HepG2 (cell line): ENCODE measurements around the gene VPS11. TPM values are rescaled to one million over a fixed set of nuclear protein-coding genes. Genes with fewer than 3 reads are reported as not detected.

Source experiments
- AHR ChIP-seq: IDR thresholded peaks from 2 replicates; pipeline ENCODE4 v1.6.1; 2018; ENCODE audit warnings: missing genetic modification reagents, missing compliant biosample characterization
- ATF5 ChIP-seq: sonication (generic); formaldehyde crosslinking; IDR thresholded peaks from 2 replicates; pipeline ENCODE4 v1.4.0; 2020; ENCODE audit warnings: mild to moderate bottlenecking, low read depth, missing genetic modification reagents
- ATF7 ChIP-seq, 2 experiments: fragments of 450-650 bp in 1 of 2; sonication (generic) in 1 of 2; formaldehyde crosslinking in 1 of 2; IDR thresholded peaks; 2 replicates each; pipeline versions ENCODE4 v1.4.0 to v1.6.1; 2016 to 2020; ENCODE audit warnings: antibody characterized with exemption in 1 of 2, mild to moderate bottlenecking in 1 of 2, missing genetic modification reagents in 1 of 2
- ELF4 ChIP-seq: sonication (generic); formaldehyde crosslinking; IDR thresholded peaks from 2 replicates; pipeline ENCODE4 v1.5.0; 2020; ENCODE audit warnings: missing genetic modification reagents, mild to moderate bottlenecking, moderate library complexity, borderline replicate concordance
- FIP1L1 ChIP-seq: fragments of 200-400 bp; formaldehyde crosslinking; IDR thresholded peaks from 2 replicates; pipeline ENCODE4 v1.6.1; 2018; ENCODE audit warnings: low read depth, mild to moderate bottlenecking, low read length, moderate library complexity, borderline replicate concordance; ENCODE audit not compliant: insufficient read depth
- GLI4 ChIP-seq: sonication (generic); formaldehyde crosslinking; IDR thresholded peaks from 2 replicates; pipeline ENCODE4 v1.5.1; 2020; ENCODE audit warnings: missing genetic modification reagents, mild to moderate bottlenecking, moderate library complexity, borderline replicate concordance
- NR2F2 ChIP-seq: IDR thresholded peaks from 2 replicates; pipeline ENCODE4 v1.6.1; 2012; ENCODE audit warnings: low read depth, inconsistent platforms, borderline replicate concordance
- SMAD1 ChIP-seq: sonication (generic); formaldehyde crosslinking; IDR thresholded peaks from 2 replicates; pipeline ENCODE4 v1.4.0; 2020; ENCODE audit warnings: missing genetic modification reagents, low read depth, mild to moderate bottlenecking, borderline replicate concordance
- ZBTB1 ChIP-seq: sonication (generic); formaldehyde crosslinking; IDR thresholded peaks from 2 replicates; pipeline ENCODE4 v1.4.0; 2020; ENCODE audit warnings: missing genetic modification reagents, borderline replicate concordance
- ZFYVE20 ChIP-seq: sonication (generic); formaldehyde crosslinking; IDR thresholded peaks from 2 replicates; pipeline ENCODE4 v1.8.0; 2023; ENCODE audit warnings: low read depth, mild to moderate bottlenecking, moderate library complexity, missing genetic modification reagents, borderline replicate concordance
- ZNF337 ChIP-seq: sonication (generic); formaldehyde crosslinking; IDR thresholded peaks from 2 replicates; pipeline ENCODE4 v1.5.1; 2020; ENCODE audit warnings: missing genetic modification reagents, low read depth, mild to moderate bottlenecking, borderline replicate concordance
- ZNF556 ChIP-seq: sonication (generic); formaldehyde crosslinking; IDR thresholded peaks from 2 replicates; pipeline ENCODE4 v1.4.0; 2020; ENCODE audit warnings: mild to moderate bottlenecking, missing genetic modification reagents, borderline replicate concordance
- ZNF720 ChIP-seq: sonication (generic); formaldehyde crosslinking; IDR thresholded peaks from 2 replicates; pipeline ENCODE4 v1.4.0; 2020; ENCODE audit warnings: missing genetic modification reagents
- ZNF781 ChIP-seq: sonication (generic); formaldehyde crosslinking; IDR thresholded peaks from 2 replicates; pipeline ENCODE4 v1.5.1; 2020; ENCODE audit warnings: borderline replicate concordance, mild to moderate bottlenecking, missing genetic modification reagents; ENCODE audit errors: not compliant biosample characterization
- ZSCAN12 ChIP-seq: sonication (generic); formaldehyde crosslinking; IDR thresholded peaks from 2 replicates; pipeline ENCODE4 v1.9.0; 2021; ENCODE audit warnings: mild to moderate bottlenecking, missing genetic modification reagents
- polyA plus RNA-seq, 8 experiments: library from polyadenylated mRNA; depleted of rRNA in 3 of 8; stranded (reverse) in 7 of 8; unstranded in 1 of 8; fragments of >200 nt; fragmentation: Illumina TruSeq in 4 of 8; extraction: Trizol in 4 of 8; gene quantifications; 2 replicates each; pipeline versions ENCODE4 v1.2.1 to v1.2.3, GENCODE V29; 2011 to 2016; ENCODE audit warnings: low read depth in 4 of 8, missing spikeins in 1 of 8, mixed read lengths in 1 of 8; ENCODE audit not compliant: insufficient read depth in 1 of 8
- total RNA-seq, 5 experiments: library from RNA; depleted of rRNA; stranded (reverse); fragments of >200 nt; fragmentation: Illumina TruSeq; extraction: Trizol; gene quantifications; 2 replicates each; pipeline ENCODE4 v1.2.3, GENCODE V29; 2016; ENCODE audit warnings: low read depth in 1 of 5
- TF ChIP-seq, protein P1 (sequence below): sonication (generic); formaldehyde crosslinking; IDR thresholded peaks from 2 replicates; pipeline ENCODE4 v1.4.0; 2020; ENCODE audit warnings: missing genetic modification reagents; ENCODE audit errors: not compliant biosample characterization
- TF ChIP-seq, protein P2 (sequence below): sonication (generic); formaldehyde crosslinking; IDR thresholded peaks from 2 replicates; pipeline ENCODE4 v1.4.0; 2020; ENCODE audit warnings: missing genetic modification reagents
- TF ChIP-seq, protein P3 (sequence below): sonication (generic); formaldehyde crosslinking; conservative IDR thresholded peaks from 2 replicates; pipeline ENCODE4 v1.8.0; 2022; ENCODE audit warnings: low read depth, missing genetic modification reagents

VPS11 gene
- total and polyA plus RNA-seq, 2 of the 13 experiments (the other 11 are each of a cell fraction or from before 2014, with no cell fraction given), result 13.7 to 21.6 TPM

DNA sequence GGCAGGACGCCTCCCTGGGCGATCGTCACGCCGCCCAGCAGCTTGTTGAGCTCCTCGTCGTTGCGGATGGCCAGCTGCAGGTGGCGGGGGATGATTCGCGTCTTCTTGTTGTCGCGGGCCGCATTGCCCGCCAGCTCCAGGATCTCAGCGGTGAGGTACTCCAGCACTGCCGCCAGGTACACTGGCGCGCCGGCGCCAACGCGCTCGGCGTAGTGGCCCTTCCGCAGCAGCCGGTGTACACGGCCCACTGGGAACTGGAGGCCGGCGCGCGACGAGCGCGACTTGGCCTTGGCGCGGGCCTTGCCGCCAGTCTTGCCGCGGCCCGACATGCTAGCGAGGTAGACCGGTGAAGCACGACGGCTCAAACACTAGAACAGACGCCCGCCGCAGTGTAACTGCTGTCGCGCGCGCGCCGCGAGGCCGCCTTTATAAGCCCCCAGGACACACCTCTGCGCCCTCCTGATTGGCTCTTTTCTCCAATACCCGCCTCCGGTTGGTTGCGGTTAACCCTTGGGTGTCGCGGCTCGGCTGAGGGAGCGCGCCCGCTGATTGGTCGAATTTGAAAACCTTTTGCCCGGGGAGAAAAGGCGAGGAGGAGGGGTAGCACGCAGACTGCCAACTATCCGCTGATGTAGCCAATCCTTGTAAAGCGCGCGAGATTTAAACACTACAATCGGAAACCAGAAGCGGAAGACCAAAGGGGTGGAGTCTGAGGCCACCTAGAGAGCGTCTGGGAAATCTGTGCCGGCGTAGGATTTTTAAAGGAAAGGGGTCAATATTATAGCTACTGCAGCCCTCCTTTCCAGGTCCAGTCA lies 27.7 kb downstream of the VPS11 start (continued):
- TF ChIP-seq ATF5 (CRISPR knock-in tag), result peak; percentile 60; the same call in 1 of the 2 replicates
- TF ChIP-seq, protein P1, sequence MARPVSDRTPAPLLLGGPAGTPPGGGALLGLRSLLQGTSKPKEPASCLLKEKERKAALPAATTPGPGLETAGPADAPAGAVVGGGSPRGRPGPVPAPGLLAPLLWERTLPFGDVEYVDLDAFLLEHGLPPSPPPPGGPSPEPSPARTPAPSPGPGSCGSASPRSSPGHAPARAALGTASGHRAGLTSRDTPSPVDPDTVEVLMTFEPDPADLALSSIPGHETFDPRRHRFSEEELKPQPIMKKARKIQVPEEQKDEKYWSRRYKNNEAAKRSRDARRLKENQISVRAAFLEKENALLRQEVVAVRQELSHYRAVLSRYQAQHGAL, result peak; percentile 64
- TF ChIP-seq GLI4 (CRISPR knock-in tag), result peak; percentile 86; the same call in 1 of the 2 replicates
- TF ChIP-seq ZBTB1 (CRISPR knock-in tag), result no peak
- 0 out of 2 replicates have a peak, but pooled peaks have one; percentile 53 for TF ChIP-seq ZNF337 (CRISPR knock-in tag)
- TF ChIP-seq, protein P2, sequence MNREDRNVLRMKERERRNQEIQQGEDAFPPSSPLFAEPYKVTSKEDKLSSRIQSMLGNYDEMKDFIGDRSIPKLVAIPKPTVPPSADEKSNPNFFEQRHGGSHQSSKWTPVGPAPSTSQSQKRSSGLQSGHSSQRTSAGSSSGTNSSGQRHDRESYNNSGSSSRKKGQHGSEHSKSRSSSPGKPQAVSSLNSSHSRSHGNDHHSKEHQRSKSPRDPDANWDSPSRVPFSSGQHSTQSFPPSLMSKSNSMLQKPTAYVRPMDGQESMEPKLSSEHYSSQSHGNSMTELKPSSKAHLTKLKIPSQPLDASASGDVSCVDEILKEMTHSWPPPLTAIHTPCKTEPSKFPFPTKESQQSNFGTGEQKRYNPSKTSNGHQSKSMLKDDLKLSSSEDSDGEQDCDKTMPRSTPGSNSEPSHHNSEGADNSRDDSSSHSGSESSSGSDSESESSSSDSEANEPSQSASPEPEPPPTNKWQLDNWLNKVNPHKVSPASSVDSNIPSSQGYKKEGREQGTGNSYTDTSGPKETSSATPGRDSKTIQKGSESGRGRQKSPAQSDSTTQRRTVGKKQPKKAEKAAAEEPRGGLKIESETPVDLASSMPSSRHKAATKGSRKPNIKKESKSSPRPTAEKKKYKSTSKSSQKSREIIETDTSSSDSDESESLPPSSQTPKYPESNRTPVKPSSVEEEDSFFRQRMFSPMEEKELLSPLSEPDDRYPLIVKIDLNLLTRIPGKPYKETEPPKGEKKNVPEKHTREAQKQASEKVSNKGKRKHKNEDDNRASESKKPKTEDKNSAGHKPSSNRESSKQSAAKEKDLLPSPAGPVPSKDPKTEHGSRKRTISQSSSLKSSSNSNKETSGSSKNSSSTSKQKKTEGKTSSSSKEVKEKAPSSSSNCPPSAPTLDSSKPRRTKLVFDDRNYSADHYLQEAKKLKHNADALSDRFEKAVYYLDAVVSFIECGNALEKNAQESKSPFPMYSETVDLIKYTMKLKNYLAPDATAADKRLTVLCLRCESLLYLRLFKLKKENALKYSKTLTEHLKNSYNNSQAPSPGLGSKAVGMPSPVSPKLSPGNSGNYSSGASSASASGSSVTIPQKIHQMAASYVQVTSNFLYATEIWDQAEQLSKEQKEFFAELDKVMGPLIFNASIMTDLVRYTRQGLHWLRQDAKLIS, result peak; percentile 86; the same call in 1 of the 2 replicates
- TF ChIP-seq ATF7 (IDR thresholded peaks at IDR 0.05), result no peak
- no peak for TF ChIP-seq ATF7 (CRISPR knock-in tag; IDR thresholded peaks at IDR 0.05)
- TF ChIP-seq, protein P3, sequence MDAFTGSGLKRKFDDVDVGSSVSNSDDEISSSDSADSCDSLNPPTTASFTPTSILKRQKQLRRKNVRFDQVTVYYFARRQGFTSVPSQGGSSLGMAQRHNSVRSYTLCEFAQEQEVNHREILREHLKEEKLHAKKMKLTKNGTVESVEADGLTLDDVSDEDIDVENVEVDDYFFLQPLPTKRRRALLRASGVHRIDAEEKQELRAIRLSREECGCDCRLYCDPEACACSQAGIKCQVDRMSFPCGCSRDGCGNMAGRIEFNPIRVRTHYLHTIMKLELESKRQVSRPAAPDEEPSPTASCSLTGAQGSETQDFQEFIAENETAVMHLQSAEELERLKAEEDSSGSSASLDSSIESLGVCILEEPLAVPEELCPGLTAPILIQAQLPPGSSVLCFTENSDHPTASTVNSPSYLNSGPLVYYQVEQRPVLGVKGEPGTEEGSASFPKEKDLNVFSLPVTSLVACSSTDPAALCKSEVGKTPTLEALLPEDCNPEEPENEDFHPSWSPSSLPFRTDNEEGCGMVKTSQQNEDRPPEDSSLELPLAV, result peak; percentile 70; the same call in 1 of the 2 replicates
- peak; percentile 74; the same call in 1 of the 2 replicates for TF ChIP-seq ZNF556 (CRISPR knock-in tag)
- peak; percentile 99; the same call in 1 of the 2 replicates for TF ChIP-seq SMAD1
- TF ChIP-seq NR2F2, result no peak
- no peak for TF ChIP-seq FIP1L1
- no peak for TF ChIP-seq ZFYVE20
- no peak; the same call in 1 of the 2 replicates for TF ChIP-seq ZSCAN12
- no peak for TF ChIP-seq AHR
- no peak for TF ChIP-seq ZNF720 (CRISPR knock-in tag)
- TF ChIP-seq ZNF781 (CRISPR knock-in tag), result peak; percentile 63
- TF ChIP-seq ELF4 (CRISPR knock-in tag), result peak; percentile 79; the same call in 1 of the 2 replicates
